Esophagus mucosa (tissue), 1 donor: Measurements from ENCODE around the gene ID2. TPM values are rescaled to one million over a fixed set of nuclear protein-coding genes. Genes with fewer than 3 reads are reported as not detected.

ENCODE experiments used
- ATAC-seq: fragments of 200-7000 bp; cut with Tn5 transposase; one replicate; pipeline ENCODE4 v1.9.1; 2020
- total RNA-seq: library from RNA; stranded (reverse); gene quantifications from one replicate; pipeline ENCODE4 v1.2.4, GENCODE V29; 2023
- donor health status: DM: yes; HTN: yes; CAD: no.

ID2 gene, protein sequence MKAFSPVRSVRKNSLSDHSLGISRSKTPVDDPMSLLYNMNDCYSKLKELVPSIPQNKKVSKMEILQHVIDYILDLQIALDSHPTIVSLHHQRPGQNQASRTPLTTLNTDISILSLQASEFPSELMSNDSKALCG
- 3.8 TPM for total RNA-seq

DNA sequence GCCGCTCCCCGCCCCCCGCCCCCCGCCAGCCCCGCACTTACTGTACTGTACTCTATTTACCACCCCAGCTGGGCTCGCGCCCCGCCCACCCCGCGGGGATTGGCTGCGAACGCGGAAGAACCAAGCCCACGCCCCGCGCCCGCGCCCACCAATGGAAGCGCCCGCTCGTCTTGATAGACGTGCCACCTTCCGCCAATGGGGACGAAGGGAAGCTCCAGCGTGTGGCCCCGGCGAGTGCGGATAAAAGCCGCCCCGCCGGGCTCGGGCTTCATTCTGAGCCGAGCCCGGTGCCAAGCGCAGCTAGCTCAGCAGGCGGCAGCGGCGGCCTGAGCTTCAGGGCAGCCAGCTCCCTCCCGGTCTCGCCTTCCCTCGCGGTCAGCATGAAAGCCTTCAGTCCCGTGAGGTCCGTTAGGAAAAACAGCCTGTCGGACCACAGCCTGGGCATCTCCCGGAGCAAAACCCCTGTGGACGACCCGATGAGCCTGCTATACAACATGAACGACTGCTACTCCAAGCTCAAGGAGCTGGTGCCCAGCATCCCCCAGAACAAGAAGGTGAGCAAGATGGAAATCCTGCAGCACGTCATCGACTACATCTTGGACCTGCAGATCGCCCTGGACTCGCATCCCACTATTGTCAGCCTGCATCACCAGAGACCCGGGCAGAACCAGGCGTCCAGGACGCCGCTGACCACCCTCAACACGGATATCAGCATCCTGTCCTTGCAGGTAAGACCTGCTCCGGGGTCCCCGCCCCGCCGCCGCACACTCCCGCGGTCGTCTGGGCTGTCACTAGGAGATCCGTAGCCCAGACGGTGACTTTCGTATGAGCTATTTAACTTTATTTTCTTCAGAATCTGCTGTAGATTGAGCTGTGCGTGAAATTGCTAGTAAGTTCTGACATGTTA is at the start of gene ID2:
Gene ID2, plus strand, starts transcription at position 271 of the 907 bp plus-strand sequence. Its CDS starts 110 bp downstream, at position 381.
- ATAC-seq: peak; percentile 94

DNA sequence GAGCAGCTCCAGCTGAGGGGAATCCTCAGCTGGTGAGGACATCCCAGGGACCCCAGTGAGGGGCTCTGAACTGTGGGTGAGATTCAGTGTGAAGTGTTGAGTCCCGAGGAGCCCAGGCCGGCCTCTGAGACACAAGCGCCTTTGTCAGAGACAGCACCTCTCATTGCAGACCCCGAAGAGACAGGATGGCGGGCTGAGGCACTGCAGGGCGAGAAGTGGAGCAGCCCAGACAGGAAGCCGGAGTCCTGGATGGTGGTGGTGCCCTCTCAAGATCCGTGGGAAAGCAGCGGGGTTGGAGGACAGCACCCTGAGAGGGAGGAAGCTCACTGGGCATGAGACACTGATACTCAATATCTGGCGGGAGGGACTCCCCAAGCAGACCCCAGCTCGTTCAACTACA is 49.1 kb upstream of the ID2 start:
- no peak for ATAC-seq

DNA sequence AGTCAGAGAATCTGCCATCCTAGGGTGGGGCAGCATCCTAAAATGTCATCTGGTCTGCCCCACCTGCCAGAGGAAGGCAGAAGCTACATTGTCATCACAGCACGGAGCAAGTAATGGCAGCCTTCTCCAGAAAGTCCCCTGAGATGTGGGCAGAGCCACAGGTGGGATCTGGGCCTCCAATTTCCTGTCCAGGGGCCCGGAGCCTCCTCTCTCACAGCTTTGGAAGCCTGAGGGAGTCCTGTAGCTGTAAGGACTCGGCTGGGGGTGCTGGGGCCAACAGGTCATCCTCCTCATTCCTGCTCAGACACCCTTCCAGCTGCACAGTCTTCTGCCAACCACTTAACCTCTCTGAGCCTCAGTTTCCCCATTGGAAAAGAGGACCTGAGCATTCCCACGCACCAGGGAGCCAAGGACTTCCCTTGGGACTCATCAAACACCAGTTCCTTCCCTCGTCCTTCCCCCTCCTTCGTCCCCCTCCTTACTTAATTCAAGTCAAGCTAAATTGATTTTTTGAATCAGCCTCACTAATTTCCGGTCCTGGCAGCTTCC is 48.6 kb upstream of the ID2 start:
- ATAC-seq: no peak

DNA sequence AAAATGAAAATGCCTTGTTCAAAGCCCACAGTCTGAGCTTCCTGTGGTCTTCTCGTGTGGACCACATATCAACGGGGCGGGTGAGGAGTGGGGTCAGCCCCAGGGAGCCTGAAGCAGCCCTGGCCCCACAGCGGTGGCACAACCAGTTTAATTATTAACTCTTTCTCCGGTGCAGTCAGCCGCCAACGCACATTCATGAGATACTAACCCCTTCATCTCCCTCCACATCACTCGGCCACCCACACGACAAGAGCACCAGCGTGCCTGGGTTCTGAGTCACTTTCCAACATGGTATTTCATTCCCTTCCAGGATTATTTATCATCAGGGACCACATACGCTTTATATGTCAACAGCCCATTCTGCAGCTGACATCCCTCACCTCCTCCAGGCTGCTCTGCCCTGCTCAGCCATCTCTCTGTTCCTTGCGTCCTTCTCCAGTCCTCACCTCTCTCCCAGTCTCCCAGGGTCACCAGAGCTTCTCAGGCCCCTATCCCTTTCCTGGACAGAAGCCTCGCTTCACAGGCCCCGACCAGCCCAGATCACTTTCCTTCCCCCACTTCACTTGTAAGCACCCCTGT is 48.0 kb upstream of the ID2 start:
- no peak for ATAC-seq

DNA sequence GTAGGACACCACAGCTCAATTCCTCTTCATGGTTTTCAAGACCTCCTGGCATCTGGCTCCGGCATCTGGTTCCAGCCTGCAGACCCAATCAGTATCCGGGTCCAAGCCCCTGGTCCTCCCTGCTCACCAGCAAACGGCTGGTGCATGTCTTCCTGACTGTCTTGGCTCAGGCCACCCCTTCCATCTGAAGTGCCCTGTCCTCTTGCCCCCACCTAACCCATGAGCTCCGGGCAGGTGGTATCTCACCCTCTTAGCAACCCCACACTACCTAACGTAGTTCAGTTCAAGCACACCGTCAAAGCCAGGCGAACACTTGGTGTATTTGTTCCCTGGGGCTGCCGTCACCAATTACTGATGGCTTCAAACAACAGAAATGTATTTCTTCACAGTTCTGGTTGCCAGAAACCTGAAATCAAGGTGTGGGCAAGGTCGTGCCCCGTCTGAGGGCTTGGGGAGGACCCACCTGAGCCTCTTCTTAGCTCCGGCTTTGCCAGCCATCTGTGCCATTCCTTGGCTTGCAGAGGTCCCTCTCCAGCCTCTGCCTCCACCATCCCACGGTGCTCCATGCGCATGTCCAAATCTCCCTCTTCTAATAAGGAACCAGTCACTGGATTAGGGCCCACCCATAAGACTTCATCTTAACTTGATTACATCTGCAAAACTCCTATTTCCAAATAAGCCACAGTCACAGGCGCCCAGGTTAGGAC is 47.2 kb upstream of the ID2 start:
- ATAC-seq: no peak

DNA sequence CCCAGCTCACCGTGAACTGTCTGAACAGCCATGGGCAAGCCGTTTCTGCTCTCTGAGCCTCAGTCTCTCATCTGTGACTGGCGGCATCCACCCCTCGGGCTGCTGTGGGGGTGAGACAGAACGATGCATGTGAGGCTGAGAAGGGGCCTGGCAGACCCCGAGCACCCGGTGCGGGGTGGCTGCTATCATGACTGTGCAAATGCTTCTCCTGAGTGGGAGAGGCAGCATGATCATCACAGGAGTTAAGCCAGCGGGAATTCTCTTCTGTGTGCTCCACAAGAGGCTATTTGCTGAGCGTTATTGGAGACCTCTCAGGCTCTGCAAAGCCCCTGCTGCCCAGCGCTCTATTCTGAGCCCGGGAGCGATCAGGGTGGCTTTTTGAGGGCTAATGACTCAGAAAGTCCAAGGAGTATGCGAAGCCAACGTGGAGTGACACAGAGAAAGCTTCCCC is 45.8 kb upstream of the ID2 start:
- ATAC-seq: no peak

- no peak for ATAC-seq
Measured at GRCh38 chr2:8636721-8637636, 44.9 kb upstream of the ID2 start.

GRCh38 chr2:8638327-8638726 is 43.5 kb upstream of the ID2 start:
- no peak for ATAC-seq

DNA sequence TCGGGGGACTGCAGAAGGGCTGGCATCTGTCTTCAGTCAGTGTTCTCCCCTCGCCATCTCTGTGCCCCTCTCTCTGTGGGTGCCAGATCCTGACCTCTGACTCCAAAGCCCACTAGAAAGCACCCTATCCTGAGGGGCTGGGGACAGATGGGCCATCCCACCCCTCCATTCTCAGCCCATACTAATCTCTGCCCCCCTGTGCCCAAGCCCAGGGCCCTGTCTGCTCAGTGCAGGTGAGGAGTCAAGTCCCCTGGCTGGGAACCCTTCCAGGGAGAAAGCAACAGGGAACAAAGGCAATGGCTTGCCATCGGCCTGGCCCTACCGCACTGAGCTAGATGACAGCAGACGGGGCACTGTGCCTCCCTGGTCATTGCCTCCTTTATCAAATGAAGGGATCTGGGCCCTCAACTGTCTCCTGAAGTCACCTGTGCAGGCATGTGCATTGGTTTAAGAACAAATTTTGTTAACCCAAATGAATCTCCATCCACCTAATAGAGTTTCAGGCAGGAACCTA is 42.7 kb upstream of the ID2 start:
- no peak for ATAC-seq

GRCh38 chr2:8640498-8640897 is 41.4 kb upstream of the ID2 start:
- no peak for ATAC-seq

DNA sequence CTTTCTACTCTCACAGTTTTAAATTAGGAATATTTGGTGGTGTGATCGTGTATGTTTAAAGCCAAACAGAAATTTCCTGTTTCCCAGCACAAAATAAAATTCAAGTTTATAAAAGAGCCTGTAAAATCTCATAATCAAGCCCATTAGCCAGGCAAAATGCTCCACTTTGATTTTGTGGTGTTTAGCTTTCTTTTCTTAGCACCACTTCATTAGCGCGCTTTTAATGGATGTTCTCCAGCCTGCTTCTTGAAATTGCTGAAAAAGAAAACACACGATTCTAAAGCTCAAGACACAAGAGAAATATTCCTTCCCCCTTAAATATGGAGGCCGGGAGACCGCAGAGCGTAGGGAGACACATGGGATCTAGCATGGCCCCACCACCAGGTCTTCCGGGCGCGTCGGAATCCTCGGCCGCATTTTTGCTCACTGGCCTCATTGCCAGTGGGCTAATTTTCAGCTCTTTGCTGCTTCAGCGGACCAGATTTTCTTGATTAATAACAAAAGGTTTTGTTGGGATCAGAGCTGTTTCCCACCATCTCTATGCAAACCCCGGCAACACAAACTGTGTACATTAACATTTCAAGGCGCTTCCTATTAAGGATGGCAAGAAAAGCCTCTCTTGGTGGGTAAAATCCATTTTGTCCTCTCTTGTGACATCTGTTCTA is 40.4 kb upstream of the ID2 start:
- no peak for ATAC-seq

- ATAC-seq: no peak
Measured at GRCh38 chr2:8642366-8643068, 39.3 kb upstream of the ID2 start.

- no peak for ATAC-seq
Measured at GRCh38 chr2:8643250-8643995, 38.4 kb upstream of the ID2 start.

- ATAC-seq: no peak
Measured at GRCh38 chr2:8643996-8644356, 37.9 kb upstream of the ID2 start.

- ATAC-seq: peak; percentile 54
Measured at GRCh38 chr2:8644605-8645175, 37.2 kb upstream of the ID2 start.

DNA sequence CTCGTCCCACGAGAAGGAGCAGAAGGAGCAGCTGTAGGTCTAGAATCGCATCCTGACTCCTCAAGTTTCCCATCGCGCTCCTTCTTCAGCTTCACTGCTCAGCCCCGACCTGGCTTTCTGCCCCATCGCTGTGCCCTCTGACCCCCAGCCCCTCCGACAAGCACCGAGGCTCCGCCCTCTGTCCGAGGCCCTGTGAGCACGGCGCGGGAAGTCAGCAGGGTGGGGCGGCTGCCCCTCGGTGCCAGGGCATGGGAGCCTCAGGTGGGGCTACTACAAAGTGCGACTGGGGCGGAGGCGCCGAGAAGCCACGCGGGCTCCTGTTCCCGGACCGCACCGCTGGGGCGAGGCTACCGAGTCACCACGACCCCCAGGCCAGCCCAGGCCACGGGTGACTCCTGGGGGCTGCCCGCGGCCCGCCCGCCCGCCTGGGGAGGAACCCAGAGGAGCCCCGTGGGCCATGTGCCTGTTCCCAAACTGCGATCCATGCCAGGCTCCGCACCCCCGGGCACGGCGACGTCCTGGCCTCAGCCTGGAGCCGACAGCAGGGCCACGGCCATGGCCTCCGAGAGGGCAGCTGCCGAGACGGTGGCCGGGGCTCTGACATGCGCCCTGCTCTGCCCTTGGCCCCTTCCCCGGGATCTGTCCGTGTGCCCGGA is 36.6 kb upstream of the ID2 start:
- ATAC-seq: peak; percentile 26

- ATAC-seq: no peak
Measured at GRCh38 chr2:8646731-8647461, 35.0 kb upstream of the ID2 start.

DNA sequence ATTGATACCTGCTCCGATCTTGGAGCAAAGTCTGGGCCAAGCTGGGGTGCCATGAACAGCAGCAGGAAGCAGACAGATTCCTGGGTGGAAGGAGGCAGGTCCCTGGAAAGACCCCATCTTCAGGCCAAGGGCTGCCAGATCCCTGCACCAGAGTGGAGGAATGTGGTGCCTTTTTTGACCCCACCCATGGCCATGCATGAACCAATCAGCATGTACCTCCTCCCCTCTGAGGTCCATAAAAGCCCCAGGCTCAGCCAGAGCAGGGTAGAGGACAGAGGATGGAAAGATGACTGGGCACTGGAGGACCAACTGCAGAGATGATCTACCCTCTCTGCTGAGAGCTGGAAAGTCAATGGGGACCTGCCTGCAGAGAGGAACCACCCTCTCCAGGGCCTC is 34.4 kb upstream of the ID2 start:
- ATAC-seq: no peak
